Mucosa of stomach (tissue), 1 donor: Measurements from ENCODE around the gene MSRB3.
"Not testable (repeated sequence)": the region's sequence is repeated elsewhere in the genome, so short reads cannot be mapped to it uniquely, and the experiment has no call there.

ENCODE experiments used
- H3K27me3 ChIP-seq: one replicate; pipeline ENCODE4 v1.7.0; 2013; ENCODE audit warnings: mild to moderate bottlenecking, low read length; ENCODE audit not compliant: control insufficient read depth, insufficient read depth
- H3K36me3 ChIP-seq: one replicate; pipeline ENCODE4 v1.7.0; 2013; ENCODE audit warnings: low read length; ENCODE audit not compliant: control insufficient read depth, insufficient read depth
- H3K4me1 ChIP-seq: one replicate; pipeline ENCODE4 v1.7.0; 2013; ENCODE audit warnings: mild to moderate bottlenecking, low read length; ENCODE audit not compliant: control insufficient read depth, insufficient read depth
- H3K4me3 ChIP-seq: one replicate; pipeline ENCODE4 v1.7.0; 2013; ENCODE audit warnings: low read length
- H3K9ac ChIP-seq: one replicate; pipeline ENCODE4 v1.7.0; 2013; ENCODE audit warnings: mild to moderate bottlenecking, low read length, moderate library complexity
- H3K9me3 ChIP-seq: one replicate; pipeline ENCODE4 v1.7.0; 2013; ENCODE audit warnings: mild to moderate bottlenecking, low read length, moderate library complexity; ENCODE audit not compliant: control insufficient read depth
- donor health status: Pancreatic carcinoma.

Gene MSRB3

DNA sequence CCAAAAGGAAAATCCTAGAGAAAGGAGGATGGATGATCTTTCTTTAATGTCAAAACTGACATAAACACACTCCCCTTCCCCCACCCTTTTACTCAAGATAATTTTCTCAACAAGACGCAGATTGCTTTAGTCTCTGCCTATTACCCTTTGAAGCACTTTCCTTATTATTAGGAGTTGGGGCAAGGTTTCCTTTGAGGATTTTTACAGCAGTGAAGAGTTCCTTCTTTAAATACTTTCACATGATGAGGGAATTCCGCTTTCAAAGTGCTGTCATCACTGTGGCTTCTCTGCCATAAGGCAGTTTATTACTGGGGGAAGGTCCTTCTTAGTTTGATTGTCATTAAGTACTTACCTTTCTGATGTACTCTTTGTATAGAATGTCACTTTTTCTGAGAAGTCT is 172.1 kb downstream of the MSRB3 start:
- no peak overlapping the region for H3K9ac ChIP-seq
- H3K4me3 ChIP-seq, result no peak overlapping the region
- no peaks in the 10 kb centered on the region for H3K4me1 ChIP-seq
- no peaks in the 10 kb centered on the region for H3K36me3 ChIP-seq
- H3K9me3 ChIP-seq, result no peaks in the 10 kb centered on the region
- no peaks in the 10 kb centered on the region for H3K27me3 ChIP-seq

DNA sequence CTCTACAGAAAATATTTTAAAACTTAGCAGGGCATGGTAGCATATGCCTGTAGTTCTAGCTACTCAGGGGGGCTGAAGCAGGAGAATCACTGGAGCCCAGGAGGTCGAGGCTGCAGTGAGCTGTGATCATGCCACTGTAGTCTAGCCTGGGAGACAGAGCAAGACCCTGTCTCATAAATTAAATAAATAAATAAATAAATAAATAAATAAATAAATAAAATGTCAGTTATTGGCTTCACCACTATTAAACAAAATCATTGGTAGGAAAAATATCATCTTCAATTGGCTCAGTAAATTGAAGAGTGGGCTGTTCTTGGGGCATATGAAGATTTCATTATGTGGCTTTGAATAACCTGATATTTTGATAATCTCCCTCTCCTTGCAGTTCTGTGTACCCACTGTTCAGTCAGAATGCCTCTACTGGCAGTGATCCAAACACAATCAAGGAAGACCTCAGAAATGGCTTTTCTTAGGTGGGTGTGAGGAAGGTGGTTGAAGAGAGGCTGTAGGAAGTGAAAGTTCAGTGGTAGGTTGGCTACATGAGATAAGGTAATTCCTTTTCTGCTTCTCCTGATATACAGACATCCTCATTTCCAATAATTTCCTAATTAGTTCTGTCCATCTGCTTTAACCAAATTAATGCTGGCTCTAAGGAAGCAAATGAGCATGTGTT is 175.8 kb downstream of the MSRB3 start:
- H3K4me1 ChIP-seq, result no peaks in the 10 kb centered on the region
- no peaks in the 10 kb centered on the region for H3K9me3 ChIP-seq
- H3K9ac ChIP-seq, result no peak overlapping the region
- no peaks in the 10 kb centered on the region for H3K27me3 ChIP-seq
- H3K36me3 ChIP-seq, result no peaks in the 10 kb centered on the region
- no peak overlapping the region for H3K4me3 ChIP-seq

DNA sequence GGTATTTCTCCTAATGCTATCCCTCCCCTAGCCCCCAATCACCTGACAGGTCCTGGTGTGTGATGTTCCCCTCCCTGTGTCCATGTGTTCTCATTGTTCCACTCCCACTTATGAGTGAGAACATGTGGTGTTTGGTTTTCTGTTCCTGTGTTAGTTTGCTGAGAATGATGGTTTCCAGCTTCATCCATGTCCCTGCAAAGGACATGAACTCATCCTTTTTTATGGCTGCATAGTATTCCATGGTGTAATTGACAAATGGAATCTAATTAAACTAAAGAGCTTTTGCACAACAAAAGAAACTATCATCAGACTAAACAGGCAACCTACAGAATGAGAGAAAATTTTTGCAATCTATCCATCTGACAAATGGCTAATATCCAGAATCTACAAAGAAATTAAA is 178.9 kb downstream of the MSRB3 start:
- H3K36me3 ChIP-seq, H3K4me3 ChIP-seq: not testable (repeated sequence)

DNA sequence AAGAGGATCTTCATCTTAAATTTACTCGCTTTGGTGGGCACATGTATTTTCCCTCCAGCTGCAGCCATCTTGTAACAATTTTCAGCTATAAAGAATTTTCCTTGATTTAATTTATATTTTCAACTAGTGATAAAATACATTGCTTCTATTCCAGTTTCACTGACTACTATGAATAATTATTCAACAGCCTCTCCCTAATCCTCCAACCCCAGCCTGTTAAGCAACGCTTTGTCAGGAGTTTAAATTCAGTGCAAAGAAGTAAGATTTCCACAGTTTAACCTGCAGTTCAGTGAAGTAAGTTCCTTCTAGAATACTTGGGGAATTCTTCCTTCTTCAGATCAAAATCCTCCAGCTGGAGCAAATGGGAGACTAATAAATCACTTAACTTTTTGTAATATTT is 180.2 kb downstream of the MSRB3 start:
- no peaks in the 10 kb centered on the region for H3K4me1 ChIP-seq
- no peak overlapping the region for H3K4me3 ChIP-seq
- no peaks in the 10 kb centered on the region for H3K27me3 ChIP-seq
- H3K36me3 ChIP-seq, result no peaks in the 10 kb centered on the region
- H3K9me3 ChIP-seq, result no peaks in the 10 kb centered on the region
- H3K9ac ChIP-seq, result no peak overlapping the region

More for the DNA sequence above, 178.9 kb downstream of the MSRB3 start:
- H3K27me3 ChIP-seq, H3K9ac ChIP-seq, H3K4me1 ChIP-seq, H3K9me3 ChIP-seq: not testable (repeated sequence)

DNA sequence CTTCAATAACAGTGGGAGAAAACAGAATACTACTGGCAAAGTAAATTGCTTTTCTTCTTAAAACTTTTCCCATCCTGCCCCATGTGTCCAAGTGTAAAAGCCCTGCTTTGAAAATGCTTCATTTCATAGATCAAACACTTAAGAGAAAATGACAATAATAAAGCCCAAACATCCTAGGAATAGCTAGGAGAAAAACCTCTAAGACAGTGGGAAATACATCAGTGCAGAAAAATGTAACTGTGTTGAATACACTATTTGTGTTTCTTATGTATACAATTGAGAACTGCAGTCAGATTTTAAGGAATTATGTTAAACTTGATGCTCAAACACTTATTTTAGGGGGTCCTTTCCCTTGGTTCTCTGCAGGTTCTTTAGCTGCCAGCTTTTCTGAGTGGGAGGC is 181.1 kb downstream of the MSRB3 start:
- no peaks in the 10 kb centered on the region for H3K27me3 ChIP-seq

DNA sequence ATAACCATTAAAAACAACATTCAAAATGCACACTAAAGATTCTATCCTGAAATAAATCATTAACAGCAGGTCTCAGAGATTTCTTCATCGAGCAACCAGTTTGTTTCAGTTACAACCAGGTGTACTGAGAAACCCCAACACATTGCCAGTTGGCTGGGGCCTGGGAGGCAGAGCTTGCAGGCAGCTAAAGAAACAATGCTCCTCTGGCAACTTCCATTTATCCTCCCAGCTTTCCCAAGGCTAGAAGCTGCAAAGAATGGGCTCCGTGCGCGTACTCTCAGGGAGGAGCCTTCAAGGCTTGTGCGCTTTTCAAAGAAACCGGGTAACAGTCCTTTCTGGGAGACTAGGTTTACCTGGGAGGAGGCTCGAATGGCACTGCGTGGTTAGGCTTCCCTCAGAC is 181.6 kb downstream of the MSRB3 start:
- Histone ChIP-seq H3K27me3 (no peaks in the 10 kb centered on the region), H3K36me3 (no peaks in the 10 kb centered on the region), H3K4me3 (no peak overlapping the region), H3K9me3 (no peaks in the 10 kb centered on the region), H3K4me1 (no peaks in the 10 kb centered on the region), H3K9ac (no peak overlapping the region)

More for the DNA sequence above, 181.1 kb downstream of the MSRB3 start:
- Histone ChIP-seq H3K36me3 (no peaks in the 10 kb centered on the region), H3K9me3 (no peaks in the 10 kb centered on the region), H3K4me3 (no peak overlapping the region), H3K9ac (no peak overlapping the region), H3K4me1 (no peaks in the 10 kb centered on the region)

DNA sequence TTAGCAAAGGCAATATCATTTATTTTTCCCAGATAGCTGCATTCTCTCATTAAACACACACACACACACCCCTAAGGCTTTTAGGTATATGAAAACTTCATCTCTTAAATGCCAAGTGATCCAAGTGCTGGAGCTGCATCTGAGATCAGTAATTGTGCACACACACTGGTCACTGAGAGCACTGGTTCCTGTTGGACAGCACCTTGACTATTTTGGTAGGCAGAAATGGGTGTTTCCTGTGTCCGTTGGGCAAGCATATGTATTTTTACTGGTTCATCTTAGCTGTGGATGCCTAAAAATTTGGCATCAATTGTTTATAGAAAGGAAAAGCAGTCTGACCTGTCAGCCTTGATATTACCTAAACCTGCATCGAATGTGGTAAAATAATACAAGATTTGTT is 182.5 kb downstream of the MSRB3 start:
- Histone ChIP-seq H3K9me3 (no peaks in the 10 kb centered on the region), H3K27me3 (no peaks in the 10 kb centered on the region), H3K36me3 (no peaks in the 10 kb centered on the region), H3K4me3 (no peak overlapping the region), H3K9ac (no peak overlapping the region), H3K4me1 (no peaks in the 10 kb centered on the region)

DNA sequence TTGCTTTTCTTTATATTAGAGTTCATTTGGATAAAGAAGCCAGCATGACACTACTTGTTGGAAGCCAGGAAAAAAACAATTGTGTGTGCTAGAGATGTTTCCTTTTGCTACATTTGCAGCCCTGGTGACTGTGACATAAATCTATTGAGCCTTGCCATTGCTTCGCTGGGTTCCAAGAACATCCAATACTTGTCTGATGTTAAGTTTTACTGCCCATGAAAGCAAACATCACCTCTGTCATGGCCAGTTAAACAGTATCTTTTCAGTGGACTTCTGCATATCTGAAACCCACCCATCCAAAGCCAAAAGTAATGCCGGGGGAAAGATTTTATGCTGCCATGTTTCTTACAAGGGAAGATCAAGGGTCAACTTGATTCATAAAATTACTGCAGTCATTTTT is 184.0 kb downstream of the MSRB3 start:
- no peaks in the 10 kb centered on the region for H3K27me3 ChIP-seq
- H3K4me3 ChIP-seq, result no peak overlapping the region
- no peak overlapping the region for H3K9ac ChIP-seq
- no peaks in the 10 kb centered on the region for H3K4me1 ChIP-seq
- no peaks in the 10 kb centered on the region for H3K9me3 ChIP-seq
- H3K36me3 ChIP-seq, result no peaks in the 10 kb centered on the region

DNA sequence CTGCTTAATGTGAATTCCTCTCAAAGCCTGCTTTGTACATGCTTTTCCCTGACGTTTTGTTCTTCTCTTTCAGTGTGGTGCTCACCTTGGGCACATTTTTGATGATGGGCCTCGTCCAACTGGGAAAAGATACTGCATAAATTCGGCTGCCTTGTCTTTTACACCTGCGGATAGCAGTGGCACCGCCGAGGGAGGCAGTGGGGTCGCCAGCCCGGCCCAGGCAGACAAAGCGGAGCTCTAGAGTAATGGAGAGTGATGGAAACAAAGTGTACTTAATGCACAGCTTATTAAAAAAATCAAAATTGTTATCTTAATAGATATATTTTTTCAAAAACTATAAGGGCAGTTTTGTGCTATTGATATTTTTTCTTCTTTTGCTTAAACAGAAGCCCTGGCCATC is 184.6 kb downstream of the MSRB3 start:
- H3K27me3 ChIP-seq, result no peaks in the 10 kb centered on the region
- H3K9ac ChIP-seq, result no peak overlapping the region
- no peaks in the 10 kb centered on the region for H3K9me3 ChIP-seq
- no peaks in the 10 kb centered on the region for H3K36me3 ChIP-seq
- no peak overlapping the region for H3K4me3 ChIP-seq
- H3K4me1 ChIP-seq, result no peaks in the 10 kb centered on the region

DNA sequence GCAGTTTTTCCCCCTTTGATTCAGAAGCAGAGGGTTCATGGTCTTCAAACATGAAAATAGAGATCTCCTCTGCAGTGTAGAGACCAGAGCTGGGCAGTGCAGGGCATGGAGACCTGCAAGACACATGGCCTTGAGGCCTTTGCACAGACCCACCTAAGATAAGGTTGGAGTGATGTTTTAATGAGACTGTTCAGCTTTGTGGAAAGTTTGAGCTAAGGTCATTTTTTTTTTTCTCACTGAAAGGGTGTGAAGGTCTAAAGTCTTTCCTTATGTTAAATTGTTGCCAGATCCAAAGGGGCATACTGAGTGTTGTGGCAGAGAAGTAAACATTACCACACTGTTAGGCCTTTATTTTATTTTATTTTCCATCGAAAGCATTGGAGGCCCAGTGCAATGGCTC is 185.1 kb downstream of the MSRB3 start:
- no peaks in the 10 kb centered on the region for H3K9me3 ChIP-seq
- H3K27me3 ChIP-seq, result no peaks in the 10 kb centered on the region
- no peaks in the 10 kb centered on the region for H3K4me1 ChIP-seq
- H3K4me3 ChIP-seq, result no peak overlapping the region
- no peaks in the 10 kb centered on the region for H3K36me3 ChIP-seq
- H3K9ac ChIP-seq, result no peak overlapping the region

DNA sequence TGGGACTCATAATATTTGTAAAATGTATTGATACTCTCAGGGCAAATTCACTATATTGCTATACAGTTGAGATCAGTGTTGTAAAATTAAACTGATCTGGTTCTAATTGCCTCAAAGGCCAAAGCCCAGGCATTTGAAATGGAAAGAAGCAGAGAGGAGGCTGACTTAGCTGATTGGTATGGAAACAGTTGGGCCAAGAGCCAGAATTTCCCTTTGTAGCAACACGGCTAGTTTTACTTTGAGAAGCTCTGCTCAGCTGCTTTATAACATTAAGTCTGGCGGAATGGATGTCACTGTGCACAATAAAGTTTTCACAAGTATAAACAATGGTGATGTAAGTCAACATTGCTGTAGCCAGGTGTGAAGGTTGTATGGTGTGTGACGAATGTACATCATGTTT is 186.4 kb downstream of the MSRB3 start:
- H3K9ac ChIP-seq, result no peak overlapping the region
- H3K36me3 ChIP-seq, result no peaks in the 10 kb centered on the region
- no peaks in the 10 kb centered on the region for H3K27me3 ChIP-seq
- no peaks in the 10 kb centered on the region for H3K4me1 ChIP-seq
- H3K9me3 ChIP-seq, result no peaks in the 10 kb centered on the region
- no peak overlapping the region for H3K4me3 ChIP-seq

DNA sequence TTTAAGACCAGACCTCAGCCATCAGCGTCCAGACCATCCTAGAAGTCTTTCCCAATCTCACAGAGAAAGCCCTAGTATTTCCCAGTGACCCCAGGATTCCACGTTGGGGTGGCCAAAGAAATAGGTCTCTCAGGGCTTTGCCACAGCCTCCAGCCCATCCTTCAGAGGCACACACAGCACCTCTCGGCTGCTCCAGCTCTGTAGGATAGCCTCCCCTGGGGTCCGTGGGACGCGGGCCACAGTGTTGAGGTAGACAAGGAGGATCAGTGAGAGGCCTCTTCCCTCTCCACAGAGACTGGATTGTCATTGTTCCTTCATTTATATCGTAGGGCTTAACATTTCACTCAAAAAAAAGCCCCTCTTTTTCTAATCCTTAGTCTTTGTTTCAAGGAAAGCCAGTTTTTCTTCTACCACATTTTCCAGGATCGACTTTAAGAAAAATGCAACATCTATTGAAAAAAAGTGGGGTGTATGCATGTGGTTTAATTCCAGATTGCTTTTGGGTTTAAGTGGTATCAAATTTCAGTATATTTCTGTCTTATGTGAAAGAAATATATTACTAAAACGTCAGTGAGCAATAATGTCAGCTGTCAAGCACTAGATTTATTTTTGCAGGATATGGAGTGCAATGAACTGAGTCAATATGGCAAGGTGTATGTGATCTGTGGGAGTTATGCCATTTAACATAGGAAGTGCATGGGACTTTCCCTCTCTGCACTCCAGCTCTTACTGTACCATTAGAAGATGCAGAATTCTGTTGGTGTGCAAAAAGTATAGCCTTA is 187.5 kb downstream of the MSRB3 start:
- Histone ChIP-seq H3K4me3 (no peak overlapping the region), H3K9ac (no peak overlapping the region), H3K4me1 (no peaks in the 10 kb centered on the region), H3K36me3 (no peaks in the 10 kb centered on the region), H3K9me3 (no peaks in the 10 kb centered on the region), H3K27me3 (no peaks in the 10 kb centered on the region)
